Epithelial cell of esophagus (primary cell): Measurements from ENCODE around the gene NOS2.
"Not testable (repeated sequence)": the region's sequence is repeated elsewhere in the genome, so short reads cannot be mapped to it uniquely, and the experiment has no call there.

ENCODE experiments used
- DNase-seq: peaks from one replicate; pipeline ENCODE4 v3.0.0; 2010; ENCODE audit warnings: low read depth
- H3K4me3 ChIP-seq: 2 replicates; pipeline ENCODE4 v1.5.1; 2011; ENCODE audit warnings: mild to moderate bottlenecking, low read length, control low read depth
- TF ChIP-seq, protein P1 (sequence below): IDR thresholded peaks from 2 replicates; pipeline ENCODE4 v1.5.1; 2011; ENCODE audit warnings: low read depth, mild to moderate bottlenecking, low read length, control low read depth, inconsistent platforms; ENCODE audit not compliant: insufficient read depth; ENCODE audit errors: missing control alignments

NOS2 gene

DNA sequence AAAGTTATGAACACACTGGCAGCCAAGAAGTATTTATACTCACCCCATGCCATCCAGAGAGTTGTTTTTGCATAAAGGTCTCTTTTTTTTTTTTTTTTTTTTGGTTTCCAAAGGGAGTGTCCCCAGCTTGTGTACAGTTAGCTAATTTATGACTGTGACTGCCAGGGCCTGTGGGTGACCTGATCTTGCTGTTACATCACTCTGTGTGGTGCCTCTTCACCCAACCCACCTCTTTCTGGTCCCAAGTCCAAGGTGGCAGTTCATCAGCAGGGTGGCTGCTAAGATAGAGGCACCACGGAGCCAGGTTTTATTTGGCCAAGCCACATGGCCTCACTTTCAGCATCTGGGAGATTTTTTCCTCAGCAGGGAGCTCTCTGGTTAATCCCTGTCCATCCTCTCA, at the start of gene NOS2:
TSS of gene NOS2 (minus strand) at position 8 of the 400 bp plus-strand sequence. CDS start 1,720 bp downstream, outside the sequence.
- TF ChIP-seq, protein P1, sequence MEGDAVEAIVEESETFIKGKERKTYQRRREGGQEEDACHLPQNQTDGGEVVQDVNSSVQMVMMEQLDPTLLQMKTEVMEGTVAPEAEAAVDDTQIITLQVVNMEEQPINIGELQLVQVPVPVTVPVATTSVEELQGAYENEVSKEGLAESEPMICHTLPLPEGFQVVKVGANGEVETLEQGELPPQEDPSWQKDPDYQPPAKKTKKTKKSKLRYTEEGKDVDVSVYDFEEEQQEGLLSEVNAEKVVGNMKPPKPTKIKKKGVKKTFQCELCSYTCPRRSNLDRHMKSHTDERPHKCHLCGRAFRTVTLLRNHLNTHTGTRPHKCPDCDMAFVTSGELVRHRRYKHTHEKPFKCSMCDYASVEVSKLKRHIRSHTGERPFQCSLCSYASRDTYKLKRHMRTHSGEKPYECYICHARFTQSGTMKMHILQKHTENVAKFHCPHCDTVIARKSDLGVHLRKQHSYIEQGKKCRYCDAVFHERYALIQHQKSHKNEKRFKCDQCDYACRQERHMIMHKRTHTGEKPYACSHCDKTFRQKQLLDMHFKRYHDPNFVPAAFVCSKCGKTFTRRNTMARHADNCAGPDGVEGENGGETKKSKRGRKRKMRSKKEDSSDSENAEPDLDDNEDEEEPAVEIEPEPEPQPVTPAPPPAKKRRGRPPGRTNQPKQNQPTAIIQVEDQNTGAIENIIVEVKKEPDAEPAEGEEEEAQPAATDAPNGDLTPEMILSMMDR: no peak
- DNase-seq: no peak
- H3K4me3 ChIP-seq: no peak within 1 kb of the TSS

DNA sequence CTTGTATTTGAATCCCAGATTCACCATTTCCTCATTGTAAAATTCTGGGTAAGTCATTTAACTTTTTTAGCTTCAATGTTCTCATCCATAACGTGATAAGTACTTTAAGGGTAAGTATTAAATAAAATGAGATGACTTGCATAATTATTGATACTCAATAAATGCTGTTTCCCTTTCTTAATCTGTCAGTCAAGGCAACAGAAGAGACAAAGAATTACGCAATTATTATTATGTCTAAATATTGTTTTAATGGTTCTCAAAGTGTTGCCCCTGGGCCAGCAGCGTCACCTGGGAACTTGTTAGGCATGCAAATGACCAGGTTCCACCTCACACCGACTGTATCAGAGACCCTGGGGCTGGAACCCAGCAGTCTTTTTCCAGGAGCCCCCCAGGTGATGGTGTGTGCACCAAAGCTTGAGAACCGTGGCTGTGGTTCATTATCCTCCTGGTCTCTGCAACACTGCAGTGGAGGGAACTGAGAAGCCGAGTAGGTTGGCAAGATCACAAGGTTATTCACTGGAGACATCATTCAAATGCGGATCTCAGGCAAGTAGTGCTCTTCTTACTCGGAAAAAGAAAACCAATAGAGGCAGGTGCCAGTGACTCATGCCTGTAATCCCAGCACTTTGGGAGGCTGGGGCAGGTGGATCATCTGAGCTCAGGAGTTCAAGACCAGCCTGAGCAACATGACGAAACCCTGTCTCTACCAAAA, 49.3 kb upstream of the NOS2 start:
- no peak for DNase-seq
- TF ChIP-seq, protein P1: no peak
- no peak overlapping the region for H3K4me3 ChIP-seq

DNA sequence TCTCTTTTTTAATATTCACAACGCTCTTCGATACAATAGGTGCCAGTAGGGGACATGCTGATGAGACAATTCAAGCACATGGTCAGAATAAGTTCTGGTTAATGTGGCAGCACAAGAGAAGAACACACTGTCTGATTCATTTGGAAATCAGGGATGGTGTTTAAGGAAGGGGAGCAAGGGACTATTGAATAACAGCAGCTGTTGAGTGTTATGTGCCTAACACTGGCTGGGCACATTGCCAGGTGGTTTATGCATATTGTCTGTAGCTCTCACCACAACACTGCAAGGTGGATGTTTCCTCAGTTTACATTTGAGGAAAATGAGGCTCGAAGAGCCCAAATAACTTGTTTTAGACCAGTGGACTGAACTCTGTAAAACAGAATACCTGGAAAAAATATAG, 48.6 kb upstream of the NOS2 start:
- H3K4me3 ChIP-seq: no peak overlapping the region
- no peak for DNase-seq
- TF ChIP-seq, protein P1: no peak

DNA sequence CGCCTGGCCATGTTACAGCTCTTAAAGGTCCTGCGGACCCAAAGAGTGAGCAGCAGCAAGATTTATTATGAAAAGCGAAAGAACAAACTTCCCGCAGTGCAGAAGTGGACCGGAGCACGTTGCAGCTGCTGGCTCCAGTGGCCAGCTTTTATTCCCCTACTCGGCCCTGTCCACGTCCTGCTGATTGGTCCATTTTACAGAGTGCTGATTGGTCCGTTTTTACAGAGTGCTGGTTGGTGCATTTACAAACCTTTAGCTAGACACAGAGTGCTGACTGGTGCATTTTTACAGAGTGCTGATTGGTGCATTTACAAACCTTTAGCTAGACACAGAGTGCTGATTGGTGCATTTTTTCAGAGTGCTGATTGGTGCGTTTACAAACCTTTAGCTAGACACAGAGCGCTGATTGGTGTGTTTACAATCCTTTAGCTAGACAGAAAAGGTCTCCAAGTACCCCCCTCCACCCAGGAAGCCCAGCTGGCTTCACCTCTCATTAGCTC, 46.5 kb upstream of the NOS2 start:
- not testable (repeated sequence) for H3K4me3 ChIP-seq, DNase-seq

DNA sequence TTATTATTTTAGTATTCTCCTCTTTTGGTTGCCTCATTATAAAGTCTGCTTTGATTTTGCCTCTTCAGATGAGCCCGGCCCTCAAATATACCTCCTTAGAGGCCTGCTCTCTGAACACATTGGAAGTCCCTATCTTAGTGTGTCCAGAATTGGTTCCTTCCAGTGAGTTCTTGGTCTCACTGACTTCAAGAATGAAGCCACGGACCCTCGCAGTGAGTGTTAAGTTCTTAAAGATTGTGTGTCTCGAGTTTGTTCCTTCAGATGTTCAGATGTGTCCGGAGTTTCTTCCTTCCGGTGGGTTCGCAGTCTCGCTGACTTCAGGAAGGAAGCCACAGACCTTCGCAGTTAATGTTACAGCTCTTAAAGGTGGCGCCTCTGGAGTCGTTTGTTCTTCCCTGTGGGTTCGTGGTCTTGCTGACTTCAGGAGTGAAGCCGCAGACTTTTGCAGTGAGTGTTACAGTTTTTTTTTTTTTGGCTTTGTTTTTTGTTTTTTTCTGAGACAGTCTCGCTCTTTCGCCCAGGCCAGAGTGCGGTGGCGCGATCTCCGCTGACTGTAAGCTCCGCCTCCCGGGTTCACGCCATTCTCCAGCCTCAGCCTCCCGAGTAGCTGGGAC, 45.8 kb upstream of the NOS2 start:
- H3K4me3 ChIP-seq: no peak overlapping the region
- no peak for DNase-seq
- TF ChIP-seq, protein P1: no peak

DNA sequence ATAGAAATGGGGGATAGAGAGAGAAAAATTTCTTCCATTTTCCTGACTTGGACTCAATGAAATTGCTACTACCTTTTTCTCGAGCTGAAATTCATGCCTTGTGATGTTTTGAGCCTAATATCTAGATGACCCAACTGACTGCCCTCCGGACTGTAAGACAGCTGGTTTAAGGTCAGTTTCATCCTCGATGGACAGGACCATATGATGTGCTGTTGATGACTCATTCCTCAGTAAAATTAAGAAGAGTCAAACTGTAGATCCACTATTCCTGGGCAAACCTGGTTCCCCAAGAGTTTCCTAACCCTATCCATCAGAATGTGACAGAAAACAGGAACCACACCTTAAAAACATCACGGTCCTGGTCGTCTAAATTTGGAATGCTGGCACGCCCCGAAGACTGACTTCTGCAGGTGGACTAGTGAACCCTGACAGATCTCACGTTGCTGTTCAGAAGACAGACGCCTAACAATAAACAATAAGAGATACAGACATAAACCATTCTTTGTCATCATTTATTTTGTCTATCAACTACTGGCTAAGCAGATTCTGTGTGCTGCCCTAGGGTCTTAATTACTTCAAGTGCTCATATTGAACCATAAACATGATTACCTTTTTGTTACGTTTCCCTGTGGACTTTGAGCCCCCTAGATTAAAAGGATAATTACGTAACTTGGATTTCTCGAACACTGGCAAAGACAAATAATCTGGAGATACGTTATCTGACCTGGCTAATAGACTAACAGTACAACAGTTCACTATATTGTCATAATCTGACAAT, 45.1 kb upstream of the NOS2 start:
- DNase-seq: no peak
- TF ChIP-seq, protein P1: no peak
- H3K4me3 ChIP-seq: no peak overlapping the region

DNA sequence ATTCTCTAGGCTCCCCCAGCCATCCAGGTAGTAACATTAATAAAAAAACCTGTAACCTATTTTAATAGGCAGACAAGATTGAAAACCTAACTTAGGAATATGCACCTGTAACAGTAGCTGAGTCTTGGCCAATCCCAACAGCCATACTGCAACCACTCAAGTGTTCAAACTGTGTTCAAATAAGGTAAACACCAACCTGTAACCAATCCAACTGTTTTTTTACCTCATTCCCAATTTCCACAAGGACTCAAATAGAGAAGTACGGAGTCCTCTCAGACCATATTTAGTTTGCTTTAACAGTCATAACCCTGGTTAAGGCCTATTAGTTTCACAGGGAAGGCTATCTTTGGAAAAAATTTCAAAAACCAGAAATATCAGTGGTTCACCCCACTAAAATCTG, 40.4 kb upstream of the NOS2 start:
- peak; percentile 23 for DNase-seq
- H3K4me3 ChIP-seq: no peak overlapping the region
- TF ChIP-seq, protein P1: no peak

DNA sequence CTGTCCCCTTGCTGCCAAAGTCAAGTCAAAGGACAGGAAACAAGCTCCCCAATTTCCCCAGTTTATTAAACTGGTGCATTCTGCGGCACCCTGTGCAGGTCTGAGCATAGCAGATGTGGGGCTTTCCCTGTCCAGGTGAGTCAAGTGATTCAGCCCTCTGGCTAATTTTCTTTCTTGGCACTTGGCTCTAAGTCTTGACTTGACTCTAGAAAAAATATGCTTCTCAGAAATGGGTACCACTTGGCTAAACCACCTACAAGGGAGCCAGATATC, 40.0 kb upstream of the NOS2 start:
- not testable (repeated sequence) for DNase-seq, H3K4me3 ChIP-seq

DNA sequence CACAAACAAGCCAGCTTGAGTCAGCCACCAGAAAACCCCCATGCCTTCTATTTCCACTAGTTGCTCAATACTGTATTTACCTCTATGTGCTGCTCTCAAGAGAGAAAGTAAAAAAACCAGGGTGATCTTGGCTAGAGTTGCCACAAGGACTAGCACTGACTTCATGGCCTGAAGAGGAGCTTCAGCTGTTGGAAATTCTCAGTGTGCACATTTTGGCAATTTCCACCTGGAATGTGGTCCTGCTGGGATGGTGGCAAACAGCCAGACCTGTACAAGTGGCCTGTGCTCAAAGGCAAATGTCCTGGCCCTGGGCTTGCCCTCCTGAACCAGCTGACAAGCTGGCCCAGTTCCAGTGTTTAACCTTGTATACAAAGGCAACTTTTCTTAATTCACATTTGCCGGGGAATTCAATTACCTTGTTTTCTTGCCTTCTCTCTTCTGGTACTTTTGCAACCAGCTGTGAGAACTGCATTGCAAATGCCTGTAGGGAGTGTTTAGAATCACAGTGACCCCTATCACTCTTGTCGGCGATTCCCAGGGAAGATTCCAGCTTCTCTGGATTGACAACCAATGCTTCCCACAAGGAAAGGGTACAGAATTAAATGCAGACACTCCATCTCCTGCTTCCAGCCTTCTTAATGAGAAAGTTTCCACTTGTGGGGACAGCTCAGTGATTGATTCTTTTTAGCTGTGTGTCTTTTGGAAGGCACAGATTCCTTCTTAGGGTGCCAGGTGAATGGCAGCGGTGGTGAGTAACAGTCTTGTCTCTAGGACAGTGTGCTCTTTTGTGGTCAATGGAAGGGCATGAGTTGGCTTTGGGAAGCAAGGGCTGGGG, 39.5 kb upstream of the NOS2 start:
- not testable (repeated sequence) for H3K4me3 ChIP-seq

DNA sequence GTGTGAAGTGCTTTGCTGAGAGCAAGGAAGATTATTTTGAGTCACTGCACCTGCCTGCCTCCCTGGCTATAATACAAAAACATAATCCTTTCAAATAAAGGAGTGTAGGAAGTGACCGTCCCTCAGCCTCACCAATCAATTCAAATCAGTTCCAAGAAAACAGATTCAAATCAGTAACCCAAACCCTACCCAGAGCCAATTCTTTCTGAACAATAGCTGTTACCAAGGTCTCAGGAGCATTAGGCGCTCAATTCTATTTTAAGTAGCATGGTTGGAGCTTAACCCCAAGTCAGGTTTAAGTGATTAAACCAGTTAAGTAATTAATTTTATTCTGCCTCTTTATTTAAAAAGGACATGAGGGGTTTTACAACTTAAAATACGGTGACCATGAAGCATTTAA, 38.3 kb upstream of the NOS2 start:
- not testable (repeated sequence) for H3K4me3 ChIP-seq, DNase-seq

More for the DNA sequence above, 39.5 kb upstream of the NOS2 start:
- not testable (repeated sequence) for DNase-seq

DNA sequence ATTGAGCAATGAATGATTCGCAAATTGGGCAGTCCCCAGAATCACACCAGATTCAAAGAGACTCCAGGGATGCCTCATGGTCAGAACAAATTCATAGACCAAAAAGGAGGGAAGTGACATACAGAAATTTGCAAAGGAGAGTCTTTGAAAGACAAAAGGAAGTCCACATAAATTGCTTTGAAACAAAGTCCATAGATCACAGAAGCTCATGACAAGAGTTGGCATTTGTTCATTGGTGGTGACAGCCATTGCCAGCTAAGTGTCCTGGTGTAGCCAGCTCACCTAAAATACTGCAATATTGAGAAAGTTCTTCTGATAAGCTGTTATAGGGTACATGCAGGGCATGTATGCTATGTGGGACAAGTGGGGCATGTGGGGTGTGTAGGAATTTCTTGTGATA, 37.4 kb upstream of the NOS2 start:
- not testable (repeated sequence) for H3K4me3 ChIP-seq, DNase-seq
